GM12872 (cell line): ENCODE data around the gene ABCA5.
A peak's percentile ranks its signal among the peaks of the same experiment; 100 is the strongest.

Experiments
- CTCF ChIP-seq: IDR thresholded peaks from 3 replicates; pipeline ENCODE4 v1.5.1; 2011; ENCODE audit warnings: low read depth, mild to moderate bottlenecking, low read length, moderate library complexity; ENCODE audit not compliant: insufficient read depth

The ABCA5 gene

GRCh38 chr17:69358688-69359596 lies 32.0 kb upstream of the ABCA5 start:
- TF ChIP-seq CTCF = peak; percentile 56

GRCh38 chr17:69357701-69358100 lies 30.8 kb upstream of the ABCA5 start:
- TF ChIP-seq CTCF = no peak

GRCh38 chr17:69356625-69357024 lies 29.7 kb upstream of the ABCA5 start:
- no peak for TF ChIP-seq CTCF

GRCh38 chr17:69350911-69351310 lies 24.0 kb upstream of the ABCA5 start:
- no peak for TF ChIP-seq CTCF

GRCh38 chr17:69348429-69348828 lies 21.5 kb upstream of the ABCA5 start:
- no peak for TF ChIP-seq CTCF

GRCh38 chr17:69346766-69347165 lies 19.8 kb upstream of the ABCA5 start:
- no peak for TF ChIP-seq CTCF

DNA sequence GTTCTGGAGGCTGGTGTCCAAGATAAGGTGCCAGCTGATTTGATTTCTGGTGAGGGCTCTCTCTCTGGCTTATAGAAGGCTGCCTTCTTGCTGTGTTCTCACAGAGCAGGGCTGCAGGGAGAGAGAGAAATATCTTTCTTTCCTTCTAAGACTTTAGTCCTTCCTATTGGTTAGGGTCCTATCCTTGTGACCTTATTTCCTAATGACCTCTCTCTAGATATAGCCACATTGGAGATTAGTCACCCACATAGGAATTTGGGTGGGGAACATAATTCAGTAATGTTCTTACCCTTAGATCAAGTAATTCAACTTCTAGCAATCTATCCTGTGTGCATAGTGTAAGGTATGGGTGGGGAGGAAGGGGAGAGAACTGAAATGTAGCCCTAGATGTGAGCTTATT lies 18.0 kb upstream of the ABCA5 start:
- no peak for TF ChIP-seq CTCF
